Heart left ventricle (tissue), 13 donors: ENCODE measurements around the gene FLCN.

Experiments
- CTCF ChIP-seq, 12 donors: fragments of 200-600 bp; sonication (generic) in 4 of 12; IDR thresholded peaks; one replicate each; pipeline versions ENCODE4 v1.5.0 to v1.8.0; 2018 to 2022; ENCODE audit warnings: antibody characterized with exemption in 12 of 12, mild to moderate bottlenecking in 5 of 12
- POLR2A ChIP-seq, 2 donors: fragments of 450-650 bp; IDR thresholded peaks; one replicate each; pipeline ENCODE4 v1.6.1; 2017; ENCODE audit warnings: antibody characterized with exemption in 2 of 2, mild to moderate bottlenecking in 2 of 2, moderate library complexity in 2 of 2
- donor health status: ischemic (EF 13 %, LVEDD 7.1; RV severe dilation, severe dysfunction).
- donor health status: DM: no; HTN: yes; CAD: no.
- donor health status: DM: no; HTN: no; CAD: no.
- donor health status: ischemic (EF 25% LVEDD 6.9; RV normal size, moderate dysfunction).
- donor health status: ischemic (EF 25% LVEDD 5.7; RV mildly dilated, moderate dysfunction).
- donor health status: ischemic (EF 35%, LVEDD 5.7; RV mildly dilated, moderate dysfunction).
- donor health status: nonischemic (EF 11% LVEDD 7.7; RV severe dilation, severe dysfunction).
- donor health status: DM: yes; HTN: yes; CAD: no.
- donor health status: PGD.
- donor health status: ischemic (EF 29% LVEDD 5.4; RV normal size, mild dysfunction).
- donor health status: nonischemic (EF 23%, LVEDD 6.1; RV moderate dilation, normal function).

GRCh38 chr17:17258998-17259397, 22.0 kb upstream of the FLCN start:
- TF ChIP-seq POLR2A (IDR thresholded peaks at IDR 0.05) (no peak), CTCF (IDR thresholded peaks at IDR 0.05) (no peak)
